DOHH2 (cell line): ENCODE results near the gene AGA.

Experiments used
- H3F3A ChIP-seq: fragments of 200-600 bp; sonication (generic), shearing (Covaris generic); 2 replicates; pipeline ENCODE4 v1.6.0; 2016; ENCODE audit warnings: antibody characterized with exemption, mild to moderate bottlenecking; ENCODE audit not compliant: control insufficient read depth, insufficient read depth
- H3K27ac ChIP-seq: fragments of 200-600 bp; sonication (generic); 2 replicates; pipeline ENCODE4 v1.5.1; 2014; ENCODE audit warnings: low read depth, mild to moderate bottlenecking, low read length, moderate library complexity
- H3K27me3 ChIP-seq: fragments of 200-600 bp; sonication (generic); 2 replicates; pipeline ENCODE4 v1.6.1; 2014; ENCODE audit warnings: mild to moderate bottlenecking, low read length, mixed read lengths; ENCODE audit not compliant: control insufficient read depth
- H3K36me3 ChIP-seq: fragments of 200-600 bp; sonication (generic); 2 replicates; pipeline ENCODE4 v1.6.1; 2014; ENCODE audit warnings: mild to moderate bottlenecking, low read length, moderate library complexity, mixed read lengths; ENCODE audit not compliant: control insufficient read depth
- H3K4me1 ChIP-seq: fragments of 200-600 bp; sonication (generic); 2 replicates; pipeline ENCODE4 v1.6.1; 2014; ENCODE audit warnings: mild to moderate bottlenecking, low read length, mixed read lengths; ENCODE audit not compliant: control insufficient read depth
- H3K4me2 ChIP-seq: fragments of 200-600 bp; sonication (generic); 2 replicates; pipeline ENCODE4 v1.6.0; 2014; ENCODE audit warnings: mild to moderate bottlenecking, low read length, moderate library complexity
- H3K4me3 ChIP-seq: fragments of 200-600 bp; sonication (generic); 2 replicates; pipeline ENCODE4 v1.5.1; 2014; ENCODE audit warnings: mild to moderate bottlenecking, low read length, mixed read lengths
- H3K79me2 ChIP-seq: fragments of 200-600 bp; sonication (generic); 2 replicates; pipeline ENCODE4 v1.6.1; 2014; ENCODE audit warnings: mild to moderate bottlenecking, low read length, mixed read lengths; ENCODE audit not compliant: control insufficient read depth
- H3K9me2 ChIP-seq: fragments of 200-600 bp; sonication (generic); replicated peaks from 2 replicates; pipeline ENCODE4 v1.6.1; 2014; ENCODE audit warnings: mild to moderate bottlenecking, low read length, mixed read lengths; ENCODE audit not compliant: control insufficient read depth
- H3K9me3 ChIP-seq: fragments of 200-600 bp; sonication (generic); 2 replicates; pipeline ENCODE4 v1.6.1; 2014; ENCODE audit warnings: antibody characterized with exemption, low read length, mixed read lengths; ENCODE audit not compliant: control insufficient read depth, insufficient read depth
- H4K20me1 ChIP-seq: fragments of 200-600 bp; sonication (generic); 2 replicates; pipeline ENCODE4 v1.6.0; 2014; ENCODE audit warnings: low read depth, mild to moderate bottlenecking, antibody characterized with exemption, low read length, moderate library complexity; ENCODE audit not compliant: control insufficient read depth, insufficient read depth
- EZH2phosphoT487 ChIP-seq: fragments of 200-600 bp; sonication (generic); IDR thresholded peaks from 2 replicates; pipeline ENCODE4 v1.6.1; 2017; ENCODE audit warnings: borderline replicate concordance, mild to moderate bottlenecking, antibody characterized with exemption, low read length, moderate library complexity, mixed read lengths
- TF ChIP-seq, protein P1 (sequence below): fragments of 200-600 bp; sonication (generic); IDR thresholded peaks from one replicate; pipeline ENCODE4 v1.5.1; 2014; ENCODE audit warnings: antibody characterized with exemption, mild to moderate bottlenecking, low read depth, low read length; ENCODE audit not compliant: poor library complexity, severe bottlenecking

The AGA gene

DNA sequence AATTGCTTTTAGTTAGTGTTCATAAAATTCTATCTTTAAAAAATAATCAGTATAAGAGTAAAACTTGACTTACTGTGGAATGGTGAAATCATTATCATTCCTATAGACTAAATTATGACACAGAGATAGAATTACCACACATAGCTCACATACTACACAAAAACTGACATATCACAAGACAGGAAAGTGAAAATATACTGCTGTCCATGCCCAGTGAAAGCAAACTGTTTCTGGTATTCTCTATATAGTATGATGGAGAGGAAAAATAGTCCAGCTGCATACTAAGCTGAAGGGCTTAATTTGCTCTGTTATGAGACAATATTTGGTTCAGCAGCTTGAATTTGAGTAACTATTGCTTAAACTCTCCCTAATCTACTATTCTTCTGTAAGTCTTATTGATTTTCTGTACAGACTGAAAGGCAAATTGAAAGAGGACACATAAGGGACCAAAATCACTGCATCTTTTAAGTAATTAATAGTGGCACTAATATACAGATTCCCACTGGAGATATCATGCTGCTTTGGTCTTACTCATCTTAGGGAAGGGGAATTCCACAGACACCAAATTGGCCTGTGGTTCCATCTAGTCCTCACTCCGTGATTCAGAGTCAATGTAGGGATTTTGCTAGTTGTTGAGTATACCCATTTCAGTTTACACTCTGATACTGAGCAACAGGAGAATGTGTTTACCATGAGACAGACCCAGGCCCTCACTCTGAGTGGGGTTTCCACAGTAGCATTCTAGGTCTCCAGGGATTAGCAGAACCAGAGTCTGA lies 47.4 kb upstream of the AGA start:
- H3K9me3 ChIP-seq, result no peaks in the 10 kb centered on the region
- no peak overlapping the region for H3K27ac ChIP-seq
- H3K4me1 ChIP-seq, result no peaks in the 10 kb centered on the region
- no peaks in the 10 kb centered on the region for H3K36me3 ChIP-seq
- H4K20me1 ChIP-seq, result no peaks in the 10 kb centered on the region
- no peaks in the 10 kb centered on the region for H3K79me2 ChIP-seq
- no peaks in the 10 kb centered on the region for H3F3A ChIP-seq
- no peak overlapping the region for H3K4me2 ChIP-seq
- no peak overlapping the region for H3K4me3 ChIP-seq
- no peaks in the 10 kb centered on the region for H3K27me3 ChIP-seq
- no peaks in the 10 kb centered on the region for H3K9me2 ChIP-seq
- TF ChIP-seq EZH2phosphoT487, result no peak
- TF ChIP-seq, protein P1, sequence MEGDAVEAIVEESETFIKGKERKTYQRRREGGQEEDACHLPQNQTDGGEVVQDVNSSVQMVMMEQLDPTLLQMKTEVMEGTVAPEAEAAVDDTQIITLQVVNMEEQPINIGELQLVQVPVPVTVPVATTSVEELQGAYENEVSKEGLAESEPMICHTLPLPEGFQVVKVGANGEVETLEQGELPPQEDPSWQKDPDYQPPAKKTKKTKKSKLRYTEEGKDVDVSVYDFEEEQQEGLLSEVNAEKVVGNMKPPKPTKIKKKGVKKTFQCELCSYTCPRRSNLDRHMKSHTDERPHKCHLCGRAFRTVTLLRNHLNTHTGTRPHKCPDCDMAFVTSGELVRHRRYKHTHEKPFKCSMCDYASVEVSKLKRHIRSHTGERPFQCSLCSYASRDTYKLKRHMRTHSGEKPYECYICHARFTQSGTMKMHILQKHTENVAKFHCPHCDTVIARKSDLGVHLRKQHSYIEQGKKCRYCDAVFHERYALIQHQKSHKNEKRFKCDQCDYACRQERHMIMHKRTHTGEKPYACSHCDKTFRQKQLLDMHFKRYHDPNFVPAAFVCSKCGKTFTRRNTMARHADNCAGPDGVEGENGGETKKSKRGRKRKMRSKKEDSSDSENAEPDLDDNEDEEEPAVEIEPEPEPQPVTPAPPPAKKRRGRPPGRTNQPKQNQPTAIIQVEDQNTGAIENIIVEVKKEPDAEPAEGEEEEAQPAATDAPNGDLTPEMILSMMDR, result no peak

DNA sequence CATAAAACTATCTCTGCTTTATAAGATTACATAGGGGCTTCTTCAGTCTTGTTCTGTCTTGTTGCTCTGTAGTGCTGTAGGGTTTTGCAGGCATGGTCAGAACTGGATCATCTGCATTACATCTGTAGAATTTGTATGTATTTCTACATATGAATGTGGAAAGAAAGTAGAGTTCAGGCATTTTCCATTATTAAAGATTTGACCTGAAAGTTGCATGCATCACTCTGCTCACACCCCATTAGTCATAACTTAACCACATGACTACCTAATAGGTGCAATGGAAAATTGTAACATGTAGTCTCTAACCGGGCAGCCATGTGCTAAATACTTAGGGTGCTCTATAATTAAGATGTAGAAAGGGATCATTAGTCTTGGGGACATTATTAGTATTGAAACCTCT lies 45.7 kb upstream of the AGA start:
- Histone ChIP-seq H3K36me3 (no peaks in the 10 kb centered on the region), H3K9me2 (no peaks in the 10 kb centered on the region), H3K4me1 (no peaks in the 10 kb centered on the region), H3K27me3 (no peaks in the 10 kb centered on the region), H3F3A (no peaks in the 10 kb centered on the region), H3K27ac (no peak overlapping the region), H3K4me3 (no peak overlapping the region), H4K20me1 (no peaks in the 10 kb centered on the region), H3K4me2 (no peak overlapping the region), H3K79me2 (no peaks in the 10 kb centered on the region), H3K9me3 (no peaks in the 10 kb centered on the region)
- TF ChIP-seq, protein P1, result no peak
- TF ChIP-seq EZH2phosphoT487, result no peak

DNA sequence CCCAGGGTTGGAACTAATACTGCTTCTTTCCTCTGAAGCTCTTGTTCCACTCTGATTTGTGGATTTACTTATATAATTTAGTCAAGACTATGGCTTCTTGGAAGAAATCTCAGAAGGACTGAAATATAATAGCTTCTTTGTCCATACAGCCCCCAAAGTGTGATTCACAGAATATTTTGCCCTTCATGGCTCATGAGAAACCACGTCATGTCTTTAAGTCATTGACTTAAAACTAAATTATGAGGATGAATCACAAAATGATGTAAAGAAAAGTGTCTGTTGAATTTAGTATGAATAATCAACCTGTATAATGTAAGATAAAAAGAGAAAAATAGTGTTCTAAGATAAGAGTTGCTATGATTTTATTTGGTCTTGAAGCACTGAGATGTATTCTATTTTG lies 43.3 kb upstream of the AGA start:
- H3K4me3 ChIP-seq, result no peak overlapping the region
- H3K27ac ChIP-seq, result no peak overlapping the region
- H4K20me1 ChIP-seq, result no peaks in the 10 kb centered on the region
- H3F3A ChIP-seq, result no peaks in the 10 kb centered on the region
- H3K27me3 ChIP-seq, result no peaks in the 10 kb centered on the region
- H3K4me2 ChIP-seq, result no peak overlapping the region
- no peaks in the 10 kb centered on the region for H3K79me2 ChIP-seq
- no peaks in the 10 kb centered on the region for H3K9me2 ChIP-seq
- H3K36me3 ChIP-seq, result no peaks in the 10 kb centered on the region
- no peaks in the 10 kb centered on the region for H3K4me1 ChIP-seq
- TF ChIP-seq EZH2phosphoT487, result no peak
- TF ChIP-seq, protein P1, result no peak
- H3K9me3 ChIP-seq, result no peaks in the 10 kb centered on the region
